Esophagus muscularis mucosa (tissue), 4 donors: Measurements from ENCODE around the gene WDR82.

Experiments used
- CTCF ChIP-seq, 3 experiments: fragments of 200-600 bp in 2 of 3; fragments of 450-650 bp in 1 of 3; sonication (generic) in 2 of 3; IDR thresholded peaks; one replicate each; pipeline ENCODE4 v1.5.1; 2017 to 2019; ENCODE audit warnings: antibody characterized with exemption in 3 of 3, mild to moderate bottlenecking in 2 of 3, moderate library complexity in 1 of 3
- EP300 ChIP-seq: sonication (generic); formaldehyde crosslinking; IDR thresholded peaks from one replicate; pipeline ENCODE4 v1.6.1; 2017; ENCODE audit warnings: antibody characterized with exemption
- POLR2AphosphoS5 ChIP-seq, 2 donors: sonication (generic); formaldehyde crosslinking; IDR thresholded peaks; one replicate each; pipeline ENCODE4 v1.6.1; 2017; ENCODE audit warnings: antibody characterized with exemption in 2 of 2

- TF ChIP-seq CTCF (IDR thresholded peaks at IDR 0.05) (no peak), EP300 (no peak), POLR2AphosphoS5 (IDR thresholded peaks at IDR 0.05) (no peak)
Observed at GRCh38 chr3:52318186-52318816, 39.9 kb upstream of the WDR82 start.
